NCI-H345 (cell line): Measurements from ENCODE around the gene STC2.
A peak's percentile ranks its signal among the peaks of the same experiment; 100 is the strongest.
"Not testable (repeated sequence)": the region's sequence is repeated elsewhere in the genome, so short reads cannot be mapped to it uniquely, and the experiment has no call there.

ENCODE experiments used
- DNase-seq: peaks from one replicate; lab custom pipeline; 2025; lab: John Stamatoyannopoulos, UW

Gene STC2

GRCh38 chr5:173294673-173295320, 33.4 kb downstream of the STC2 start:
- no peak for DNase-seq

- DNase-seq: peak; percentile 81
These were observed 34.2 kb downstream of the STC2 start for GRCh38 chr5:173293817-173294672.

- peak; percentile 51 for DNase-seq
These were observed 36.2 kb downstream of the STC2 start for GRCh38 chr5:173291722-173292658.

- DNase-seq: no peak
These were observed 37.6 kb downstream of the STC2 start for GRCh38 chr5:173290477-173291131.

GRCh38 chr5:173289372-173289771, 38.8 kb downstream of the STC2 start:
- no peak for DNase-seq

GRCh38 chr5:173288632-173289031, 39.6 kb downstream of the STC2 start:
- no peak for DNase-seq

- no peak for DNase-seq
These were observed 41.1 kb downstream of the STC2 start for GRCh38 chr5:173287086-173287485.

- not testable (repeated sequence) for DNase-seq
These were observed 43.8 kb downstream of the STC2 start for GRCh38 chr5:173284343-173284958.

GRCh38 chr5:173283318-173284288, 44.6 kb downstream of the STC2 start:
- peak; percentile 88 for DNase-seq

GRCh38 chr5:173282916-173283315, 45.3 kb downstream of the STC2 start:
- DNase-seq: no peak

GRCh38 chr5:173281910-173282309, 46.3 kb downstream of the STC2 start:
- DNase-seq: no peak

GRCh38 chr5:173279166-173279565, 49.0 kb downstream of the STC2 start:
- DNase-seq: no peak

- DNase-seq: no peak
These were observed 49.6 kb downstream of the STC2 start for GRCh38 chr5:173278641-173279040.

- no peak for DNase-seq
These were observed 50.0 kb downstream of the STC2 start for GRCh38 chr5:173278172-173278571.

- DNase-seq: no peak
These were observed 53.4 kb downstream of the STC2 start for GRCh38 chr5:173274771-173275170.

GRCh38 chr5:173271419-173271818, 56.8 kb downstream of the STC2 start:
- no peak for DNase-seq

GRCh38 chr5:173268750-173269432, 59.3 kb downstream of the STC2 start:
- DNase-seq: no peak

- no peak for DNase-seq
These were observed 62.8 kb downstream of the STC2 start for GRCh38 chr5:173265433-173265832.
